Measurements from ENCODE around the gene DPP6. TPM values are rescaled to one million over a fixed set of nuclear protein-coding genes. Genes with fewer than 3 reads are reported as not detected.
A peak's percentile ranks its signal among the peaks of the same experiment; 100 is the strongest.

Gene DPP6
- total and polyA plus RNA-seq, 2 of the 8 experiments (the other 6 are each of a cell fraction or from before 2014, with no cell fraction given) = 4.7 to 6.8 TPM

DNA sequence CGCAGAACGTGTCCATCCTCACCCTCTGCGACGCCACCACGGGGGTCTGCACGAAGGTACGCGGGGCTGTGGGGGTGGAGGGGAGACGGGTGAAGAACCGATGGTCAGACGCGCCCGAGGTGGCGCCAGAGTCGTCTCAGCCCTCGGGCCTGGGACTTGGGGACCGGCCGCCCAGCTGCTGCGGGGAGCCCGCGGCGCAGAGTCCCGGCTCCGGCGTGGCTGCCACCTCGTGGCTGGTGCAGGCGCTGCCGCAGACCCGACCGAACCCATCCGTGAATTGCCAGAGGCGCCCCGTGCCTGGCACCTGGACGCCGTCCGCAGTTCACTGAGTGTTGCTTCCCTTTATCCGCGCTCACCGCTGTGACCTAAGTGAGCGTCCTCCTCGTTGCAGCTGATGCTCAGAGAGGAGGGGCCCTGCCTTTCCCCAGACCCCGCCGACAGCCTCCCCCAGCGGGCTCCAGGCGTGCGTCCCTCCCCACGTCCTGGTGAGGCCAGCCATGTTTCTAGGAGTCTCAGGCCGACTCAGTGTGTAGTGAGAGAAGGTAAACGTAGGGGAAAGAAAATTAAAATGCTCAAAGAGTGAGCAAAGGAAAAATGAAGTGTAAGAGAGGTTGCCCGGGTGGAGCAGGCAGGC, 742.1 kb downstream of the DPP6 start (continued):
- TF ChIP-seq KDM4A (IDR thresholded peaks at IDR 0.05; ENCODE audit: low read depth, low read length, severe bottlenecking) = peak; percentile 75
- TF ChIP-seq SAP30 (IDR thresholded peaks at IDR 0.05; ENCODE audit: insufficient read depth, insufficient replicate concordance, low read length) = no peak
- no peak for TF ChIP-seq RFX5 (IDR thresholded peaks at IDR 0.05; ENCODE audit: borderline replicate concordance, low read depth, low read length)
- TF ChIP-seq, protein P1, sequence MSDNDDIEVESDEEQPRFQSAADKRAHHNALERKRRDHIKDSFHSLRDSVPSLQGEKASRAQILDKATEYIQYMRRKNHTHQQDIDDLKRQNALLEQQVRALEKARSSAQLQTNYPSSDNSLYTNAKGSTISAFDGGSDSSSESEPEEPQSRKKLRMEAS (IDR thresholded peaks at IDR 0.05) = peak; percentile 76
- 0 out of 2 replicates have a peak, but pooled peaks have one; percentile 22 for TF ChIP-seq TBP (IDR thresholded peaks at IDR 0.05; ENCODE audit: low read depth, low read length)
- 0 out of 2 replicates have a peak, but pooled peaks have one; percentile 26 for TF ChIP-seq PHF8 (conservative IDR thresholded peaks at IDR 0.05; ENCODE audit: low read depth, low read length)
- no peak for TF ChIP-seq EZH2 (IDR thresholded peaks at IDR 0.05; ENCODE audit: low read depth, low read length, severe bottlenecking)
- peak; percentile 58; the same call in 1 of the 2 replicates for TF ChIP-seq TCF12 (IDR thresholded peaks at IDR 0.05; ENCODE audit: low read depth, low read length)
- TF ChIP-seq POLR2A (IDR thresholded peaks at IDR 0.05; ENCODE audit: control extremely low read depth in 1 of 2, low read depth in 2 of 2, low read length in 2 of 2) = no peak; a peak in 1 of 3 replicates
- TF ChIP-seq BRCA1 (IDR thresholded peaks at IDR 0.05; ENCODE audit: low read depth, low read length) = no peak
- no peak for TF ChIP-seq FOSL1 (IDR thresholded peaks at IDR 0.05; ENCODE audit: insufficient read depth, low read depth, low read length)
- TF ChIP-seq SRF (IDR thresholded peaks at IDR 0.05; ENCODE audit: low read depth, low read length) = no peak
- TF ChIP-seq SUZ12 (IDR thresholded peaks at IDR 0.05; ENCODE audit: low read length) = 0 out of 2 replicates have a peak, but pooled peaks have one; percentile 8
- peak; percentile 42 for TF ChIP-seq CTBP2 (IDR thresholded peaks at IDR 0.05; ENCODE audit: borderline replicate concordance, insufficient read depth, insufficient read length, low read length)
- TF ChIP-seq POLR2AphosphoS5 (IDR thresholded peaks at IDR 0.05; ENCODE audit: low read depth, low read length) = no peak
- TF ChIP-seq HDAC2 (IDR thresholded peaks at IDR 0.05; ENCODE audit: borderline replicate concordance in 1 of 2, low read depth in 2 of 2, low read length in 2 of 2) = peak in 1 of 2 experiments; percentile 47; a peak in 1 of 4 replicates
- TF ChIP-seq BACH1 (IDR thresholded peaks at IDR 0.05; ENCODE audit: low read length) = no peak
- no peak for TF ChIP-seq SP2 (IDR thresholded peaks at IDR 0.05; ENCODE audit: low read length)
- no peak for TF ChIP-seq SIX5 (IDR thresholded peaks at IDR 0.05; ENCODE audit: low read depth, low read length)
- no peak for TF ChIP-seq CREB1 (IDR thresholded peaks at IDR 0.05)
- no peak for TF ChIP-seq MAFK (IDR thresholded peaks at IDR 0.05; ENCODE audit: low read depth, low read length)
- TF ChIP-seq, protein P2, sequence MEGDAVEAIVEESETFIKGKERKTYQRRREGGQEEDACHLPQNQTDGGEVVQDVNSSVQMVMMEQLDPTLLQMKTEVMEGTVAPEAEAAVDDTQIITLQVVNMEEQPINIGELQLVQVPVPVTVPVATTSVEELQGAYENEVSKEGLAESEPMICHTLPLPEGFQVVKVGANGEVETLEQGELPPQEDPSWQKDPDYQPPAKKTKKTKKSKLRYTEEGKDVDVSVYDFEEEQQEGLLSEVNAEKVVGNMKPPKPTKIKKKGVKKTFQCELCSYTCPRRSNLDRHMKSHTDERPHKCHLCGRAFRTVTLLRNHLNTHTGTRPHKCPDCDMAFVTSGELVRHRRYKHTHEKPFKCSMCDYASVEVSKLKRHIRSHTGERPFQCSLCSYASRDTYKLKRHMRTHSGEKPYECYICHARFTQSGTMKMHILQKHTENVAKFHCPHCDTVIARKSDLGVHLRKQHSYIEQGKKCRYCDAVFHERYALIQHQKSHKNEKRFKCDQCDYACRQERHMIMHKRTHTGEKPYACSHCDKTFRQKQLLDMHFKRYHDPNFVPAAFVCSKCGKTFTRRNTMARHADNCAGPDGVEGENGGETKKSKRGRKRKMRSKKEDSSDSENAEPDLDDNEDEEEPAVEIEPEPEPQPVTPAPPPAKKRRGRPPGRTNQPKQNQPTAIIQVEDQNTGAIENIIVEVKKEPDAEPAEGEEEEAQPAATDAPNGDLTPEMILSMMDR (IDR thresholded peaks at IDR 0.05; ENCODE audit: control extremely low read depth in 1 of 3, insufficient read depth in 1 of 3, low read depth in 1 of 3, low read length in 3 of 3) = peak; percentile 83 to 91 (median 90)
